ENCODE measurements around the gene CPA5.

- TF ChIP-seq, protein P1, sequence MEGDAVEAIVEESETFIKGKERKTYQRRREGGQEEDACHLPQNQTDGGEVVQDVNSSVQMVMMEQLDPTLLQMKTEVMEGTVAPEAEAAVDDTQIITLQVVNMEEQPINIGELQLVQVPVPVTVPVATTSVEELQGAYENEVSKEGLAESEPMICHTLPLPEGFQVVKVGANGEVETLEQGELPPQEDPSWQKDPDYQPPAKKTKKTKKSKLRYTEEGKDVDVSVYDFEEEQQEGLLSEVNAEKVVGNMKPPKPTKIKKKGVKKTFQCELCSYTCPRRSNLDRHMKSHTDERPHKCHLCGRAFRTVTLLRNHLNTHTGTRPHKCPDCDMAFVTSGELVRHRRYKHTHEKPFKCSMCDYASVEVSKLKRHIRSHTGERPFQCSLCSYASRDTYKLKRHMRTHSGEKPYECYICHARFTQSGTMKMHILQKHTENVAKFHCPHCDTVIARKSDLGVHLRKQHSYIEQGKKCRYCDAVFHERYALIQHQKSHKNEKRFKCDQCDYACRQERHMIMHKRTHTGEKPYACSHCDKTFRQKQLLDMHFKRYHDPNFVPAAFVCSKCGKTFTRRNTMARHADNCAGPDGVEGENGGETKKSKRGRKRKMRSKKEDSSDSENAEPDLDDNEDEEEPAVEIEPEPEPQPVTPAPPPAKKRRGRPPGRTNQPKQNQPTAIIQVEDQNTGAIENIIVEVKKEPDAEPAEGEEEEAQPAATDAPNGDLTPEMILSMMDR (IDR thresholded peaks at IDR 0.05; ENCODE audit: borderline replicate concordance, extremely low read depth, low read length, poor library complexity, severe bottlenecking) = no peak
- TF ChIP-seq EZH2 (IDR thresholded peaks at IDR 0.05; ENCODE audit: borderline replicate concordance, low read depth, low read length, severe bottlenecking) = no peak
These were observed 41.0 kb downstream of the CPA5 start for GRCh38 chr7:130385600-130386066.
